Testis (tissue), 2 donors: ENCODE data around the gene PLOD2.

Experiments
- CTCF ChIP-seq, 3 experiments: fragments of 450-650 bp in 2 of 3; fragments of 200-600 bp in 1 of 3; sonication (generic) in 1 of 3; IDR thresholded peaks; one replicate each; pipeline ENCODE4 v1.5.1; 2016 to 2019; ENCODE audit warnings: antibody characterized with exemption in 3 of 3, mild to moderate bottlenecking in 2 of 3, moderate library complexity in 1 of 3
- POLR2A ChIP-seq: fragments of 450-650 bp; IDR thresholded peaks from one replicate; pipeline ENCODE4 v1.6.1; 2017; ENCODE audit warnings: antibody characterized with exemption, mild to moderate bottlenecking, moderate library complexity

GRCh38 chr3:146184241-146185015, 23.4 kb upstream of the PLOD2 start:
- TF ChIP-seq CTCF (IDR thresholded peaks at IDR 0.05) (no peak), POLR2A (no peak)
